Type B pancreatic cell (in vitro differentiated cells): ENCODE results near the gene NUDT3. TPM values are rescaled to one million over a fixed set of nuclear protein-coding genes. Genes with fewer than 3 reads are reported as not detected.

Experiments used
- DNase-seq: peaks from one replicate; pipeline ENCODE4 v3.0.0; 2021; ENCODE audit warnings: mixed read lengths; ENCODE audit not compliant: unreplicated experiment; ENCODE audit errors: extremely low spot score
- H3K27ac Mint-ChIP-seq: 2 replicates; pipeline ENCODE4 v1.8.0; 2021; ENCODE audit warnings: mild to moderate bottlenecking, mixed read lengths
- H3K27me3 Mint-ChIP-seq: 2 replicates; pipeline ENCODE4 v1.8.0; 2021; ENCODE audit warnings: mixed read lengths
- H3K36me3 Mint-ChIP-seq: 2 replicates; pipeline ENCODE4 v1.8.0; 2021; ENCODE audit warnings: mixed read lengths
- H3K4me1 Mint-ChIP-seq: one replicate; pipeline ENCODE4 v1.8.0; 2021; ENCODE audit warnings: mixed read lengths; ENCODE audit not compliant: unreplicated experiment
- H3K4me3 Mint-ChIP-seq: 2 replicates; pipeline ENCODE4 v1.8.0; 2021; ENCODE audit warnings: mild to moderate bottlenecking, mixed read lengths
- H3K9me3 Mint-ChIP-seq: 2 replicates; pipeline ENCODE4 v1.8.0; 2021; ENCODE audit warnings: mixed read lengths
- CTCF ChIP-seq: fragments of 200-600 bp; sonication (generic); conservative IDR thresholded peaks from 2 replicates; pipeline ENCODE4 v1.5.0; 2021; ENCODE audit warnings: antibody characterized with exemption, mild to moderate bottlenecking
- total RNA-seq: library from RNA; stranded (reverse); gene quantifications from 2 replicates; pipeline ENCODE4 v1.2.1, GENCODE V29; 2021; ENCODE audit warnings: low replicate concordance

NUDT3 gene
- total RNA-seq, 1 donor from 2014 or later = 31.9 TPM

GRCh38 chr6:34236443-34237315 is 155.8 kb downstream of the NUDT3 start, which contains the start of gene HMGA1:
Gene HMGA1, plus strand, starts transcription at chr6:34236873. Its CDS starts 3,908 bp downstream, at chr6:34240781.
- Mint-ChIP-seq H3K27ac (peak within 1 kb of the TSS; percentile 99), H3K36me3 (peaks cover 5% of the 10 kb centered on the region), H3K9me3 (no peaks in the 10 kb centered on the region), H3K4me3 (peak within 1 kb of the TSS; percentile 88), H3K27me3 (no peaks in the 10 kb centered on the region), H3K4me1 (peaks cover 21% of the 10 kb centered on the region)
- DNase-seq = peak; percentile 89
- TF ChIP-seq CTCF = no peak

- Mint-ChIP-seq H3K27me3 (no peaks in the 10 kb centered on the region), H3K4me1 (peaks cover 21% of the 10 kb centered on the region), H3K9me3 (no peaks in the 10 kb centered on the region), H3K36me3 (peaks cover 3% of the 10 kb centered on the region), H3K4me3 (peak overlapping the region; percentile 88), H3K27ac (peak overlapping the region; percentile 99)
- DNase-seq = no peak
- TF ChIP-seq CTCF = no peak
These were observed 156.4 kb downstream of the NUDT3 start for GRCh38 chr6:34236131-34236442.

GRCh38 chr6:34235307-34236130 is 156.9 kb downstream of the NUDT3 start:
- no peaks in the 10 kb centered on the region for H3K27me3 Mint-ChIP-seq
- no peaks in the 10 kb centered on the region for H3K9me3 Mint-ChIP-seq
- peak overlapping the region; percentile 88 for H3K4me3 Mint-ChIP-seq
- peak overlapping the region; percentile 99 for H3K27ac Mint-ChIP-seq
- no peak for TF ChIP-seq CTCF
- H3K36me3 Mint-ChIP-seq = no peaks in the 10 kb centered on the region
- DNase-seq = no peak
- H3K4me1 Mint-ChIP-seq = peaks cover 21% of the 10 kb centered on the region

GRCh38 chr6:34234667-34235306 is 157.7 kb downstream of the NUDT3 start:
- peak overlapping the region; percentile 84 for H3K27ac Mint-ChIP-seq
- H3K4me1 Mint-ChIP-seq = peaks cover 25% of the 10 kb centered on the region
- no peaks in the 10 kb centered on the region for H3K9me3 Mint-ChIP-seq
- no peaks in the 10 kb centered on the region for H3K36me3 Mint-ChIP-seq
- no peak for DNase-seq
- H3K4me3 Mint-ChIP-seq = peak overlapping the region; percentile 55
- H3K27me3 Mint-ChIP-seq = no peaks in the 10 kb centered on the region
- no peak for TF ChIP-seq CTCF

- H3K4me1 Mint-ChIP-seq = peaks cover 22% of the 10 kb centered on the region
- no peaks in the 10 kb centered on the region for H3K27me3 Mint-ChIP-seq
- peak overlapping the region; percentile 84 for H3K27ac Mint-ChIP-seq
- H3K4me3 Mint-ChIP-seq = peak overlapping the region; percentile 55
- TF ChIP-seq CTCF = no peak
- H3K36me3 Mint-ChIP-seq = no peaks in the 10 kb centered on the region
- DNase-seq = no peak
- H3K9me3 Mint-ChIP-seq = no peaks in the 10 kb centered on the region
These were observed 158.6 kb downstream of the NUDT3 start for GRCh38 chr6:34233867-34234266.
